ENCODE results near the gene MRO. TPM values are rescaled to one million over a fixed set of nuclear protein-coding genes. Genes with fewer than 3 reads are reported as not detected.

Gene MRO
- total RNA-seq, 1 donor from 2014 or later = 0.18 TPM

DNA sequence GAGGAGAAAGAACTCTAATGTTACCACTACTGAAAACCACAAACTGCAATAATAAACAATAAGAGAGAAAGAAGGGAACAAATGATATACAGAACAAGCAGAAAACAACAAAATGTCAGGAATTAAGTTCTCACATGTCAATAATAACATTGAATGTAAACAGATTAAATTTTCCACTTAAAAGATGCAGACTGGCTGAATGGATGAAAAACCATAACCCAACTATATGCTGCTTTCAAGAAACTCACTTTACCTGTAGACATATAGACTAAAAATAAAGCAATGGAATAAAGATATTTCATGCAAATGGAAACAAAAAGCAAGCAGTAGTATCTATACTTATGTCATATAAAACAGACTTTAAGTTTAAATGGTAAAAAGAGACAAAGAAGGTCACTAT, 50.4 kb downstream of the MRO start:
- FAIRE-seq (no peak), DNase-seq (ENCODE audit: low read depth) (no peak)
- H3K27ac ChIP-seq (ENCODE audit: low read depth, low read length) = no peak overlapping the region
- no peaks in the 10 kb centered on the region for H4K20me1 ChIP-seq (ENCODE audit: insufficient read depth, low read length)
- Mint-ChIP-seq H3K27me3 (ENCODE audit: low read depth, unreplicated experiment) (no peaks in the 10 kb centered on the region), H3K4me1 (ENCODE audit: low read depth, unreplicated experiment) (no peaks in the 10 kb centered on the region), H3K27ac (ENCODE audit: unreplicated experiment) (no peak overlapping the region), H3K9me3 (ENCODE audit: unreplicated experiment) (peaks cover 21% of the 10 kb centered on the region), H3K36me3 (ENCODE audit: low read depth, unreplicated experiment) (no peaks in the 10 kb centered on the region), H3K4me3 (ENCODE audit: unreplicated experiment) (no peak overlapping the region)
- no peaks in the 10 kb centered on the region for H3K27me3 ChIP-seq (ENCODE audit: insufficient read depth, low read length)
- no peaks in the 10 kb centered on the region for H3K9me3 ChIP-seq (ENCODE audit: insufficient read depth, low read depth, low read length)
- no peak overlapping the region for H2AFZ ChIP-seq (ENCODE audit: low read depth, low read length)
- TF ChIP-seq, protein P1, sequence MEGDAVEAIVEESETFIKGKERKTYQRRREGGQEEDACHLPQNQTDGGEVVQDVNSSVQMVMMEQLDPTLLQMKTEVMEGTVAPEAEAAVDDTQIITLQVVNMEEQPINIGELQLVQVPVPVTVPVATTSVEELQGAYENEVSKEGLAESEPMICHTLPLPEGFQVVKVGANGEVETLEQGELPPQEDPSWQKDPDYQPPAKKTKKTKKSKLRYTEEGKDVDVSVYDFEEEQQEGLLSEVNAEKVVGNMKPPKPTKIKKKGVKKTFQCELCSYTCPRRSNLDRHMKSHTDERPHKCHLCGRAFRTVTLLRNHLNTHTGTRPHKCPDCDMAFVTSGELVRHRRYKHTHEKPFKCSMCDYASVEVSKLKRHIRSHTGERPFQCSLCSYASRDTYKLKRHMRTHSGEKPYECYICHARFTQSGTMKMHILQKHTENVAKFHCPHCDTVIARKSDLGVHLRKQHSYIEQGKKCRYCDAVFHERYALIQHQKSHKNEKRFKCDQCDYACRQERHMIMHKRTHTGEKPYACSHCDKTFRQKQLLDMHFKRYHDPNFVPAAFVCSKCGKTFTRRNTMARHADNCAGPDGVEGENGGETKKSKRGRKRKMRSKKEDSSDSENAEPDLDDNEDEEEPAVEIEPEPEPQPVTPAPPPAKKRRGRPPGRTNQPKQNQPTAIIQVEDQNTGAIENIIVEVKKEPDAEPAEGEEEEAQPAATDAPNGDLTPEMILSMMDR (IDR thresholded peaks at IDR 0.05; ENCODE audit: insufficient read depth, low read depth, low read length) = no peak
- no peak for TF ChIP-seq EZH2 (IDR thresholded peaks at IDR 0.05; ENCODE audit: insufficient read depth, low read length)
- H3K36me3 ChIP-seq (ENCODE audit: insufficient read depth, low read length) = no peaks in the 10 kb centered on the region
- H3K9ac ChIP-seq (ENCODE audit: low read length) = no peak overlapping the region
- H3K4me2 ChIP-seq (ENCODE audit: low read length) = no peak overlapping the region
- H3K4me3 ChIP-seq (ENCODE audit: insufficient read depth, low read depth, low read length) = no peak overlapping the region
- no peaks in the 10 kb centered on the region for H3K79me2 ChIP-seq (ENCODE audit: insufficient read depth, low read length)
- no peaks in the 10 kb centered on the region for H3K4me1 ChIP-seq (ENCODE audit: insufficient read depth, low read length)

DNA sequence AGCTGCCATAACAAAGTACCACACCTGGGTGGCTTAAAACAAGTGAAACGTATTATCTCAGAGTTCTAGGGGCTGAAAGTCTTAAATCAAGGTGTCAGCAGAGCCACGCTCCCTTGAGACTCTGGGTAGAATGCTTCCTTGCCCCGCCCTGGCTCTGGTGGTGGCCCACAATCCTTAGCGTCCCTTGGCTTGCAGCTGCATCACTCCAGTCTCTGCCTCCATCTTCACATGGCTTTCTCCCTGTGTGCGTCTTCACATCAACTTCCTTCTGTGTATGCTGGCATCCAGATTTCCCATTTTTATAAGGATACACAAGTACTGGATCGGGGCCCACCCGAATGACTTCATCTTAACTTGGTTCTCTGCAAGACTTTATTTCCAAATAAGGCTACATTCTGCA, 62.5 kb downstream of the MRO start:
- Histone ChIP-seq H3K4me1 (ENCODE audit: insufficient read depth, low read length) (no peaks in the 10 kb centered on the region), H3K36me3 (ENCODE audit: insufficient read depth, low read length) (no peaks in the 10 kb centered on the region), H3K27me3 (ENCODE audit: insufficient read depth, low read length) (no peaks in the 10 kb centered on the region), H3K79me2 (ENCODE audit: insufficient read depth, low read length) (no peaks in the 10 kb centered on the region), H3K4me2 (ENCODE audit: low read length) (no peak overlapping the region), H3K9me3 (ENCODE audit: insufficient read depth, low read depth, low read length) (no peaks in the 10 kb centered on the region), H4K20me1 (ENCODE audit: insufficient read depth, low read length) (no peaks in the 10 kb centered on the region), H2AFZ (ENCODE audit: low read depth, low read length) (no peak overlapping the region), H3K9ac (ENCODE audit: low read length) (no peak overlapping the region), H3K27ac (ENCODE audit: low read depth, low read length) (no peak overlapping the region), H3K4me3 (ENCODE audit: insufficient read depth, low read depth, low read length) (no peak overlapping the region)
- H3K36me3 Mint-ChIP-seq (ENCODE audit: low read depth, unreplicated experiment) = no peaks in the 10 kb centered on the region
- no peaks in the 10 kb centered on the region for H3K4me1 Mint-ChIP-seq (ENCODE audit: low read depth, unreplicated experiment)
- TF ChIP-seq, protein P1 (IDR thresholded peaks at IDR 0.05; ENCODE audit: insufficient read depth, low read depth, low read length) = no peak
- TF ChIP-seq EZH2 (IDR thresholded peaks at IDR 0.05; ENCODE audit: insufficient read depth, low read length) = no peak
- peaks cover 6% of the 10 kb centered on the region for H3K9me3 Mint-ChIP-seq (ENCODE audit: unreplicated experiment)
- H3K27ac Mint-ChIP-seq (ENCODE audit: unreplicated experiment) = no peak overlapping the region
- DNase-seq (ENCODE audit: low read depth) (no peak), FAIRE-seq (no peak)
- peaks cover 7% of the 10 kb centered on the region for H3K27me3 Mint-ChIP-seq (ENCODE audit: low read depth, unreplicated experiment)
- H3K4me3 Mint-ChIP-seq (ENCODE audit: unreplicated experiment) = no peak overlapping the region

DNA sequence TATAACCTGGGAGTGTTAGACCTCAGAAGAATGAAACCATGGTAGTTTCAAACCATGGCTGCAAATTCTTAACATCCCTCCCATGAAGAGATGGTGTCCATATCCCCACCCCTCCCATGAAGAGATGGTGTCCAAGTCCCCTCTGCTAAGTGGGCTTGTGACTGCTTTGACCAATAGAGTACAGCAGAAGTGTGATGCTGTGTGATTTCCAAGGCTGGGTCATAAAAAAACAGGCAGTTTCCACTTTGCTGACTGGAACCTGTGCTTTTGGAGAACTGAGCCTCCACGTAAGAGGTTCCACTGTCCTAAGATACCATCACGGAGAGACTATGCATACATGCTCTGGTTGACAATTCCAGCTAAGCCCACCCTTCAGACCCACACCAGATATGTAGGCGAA, 65.5 kb downstream of the MRO start:
- Mint-ChIP-seq H3K36me3 (ENCODE audit: low read depth, unreplicated experiment) (no peaks in the 10 kb centered on the region), H3K4me1 (ENCODE audit: low read depth, unreplicated experiment) (no peaks in the 10 kb centered on the region), H3K27me3 (ENCODE audit: low read depth, unreplicated experiment) (peaks cover 9% of the 10 kb centered on the region), H3K9me3 (ENCODE audit: unreplicated experiment) (peaks cover 4% of the 10 kb centered on the region), H3K4me3 (ENCODE audit: unreplicated experiment) (no peak overlapping the region), H3K27ac (ENCODE audit: unreplicated experiment) (no peak overlapping the region)
- DNase-seq (ENCODE audit: low read depth) = no peak
- Histone ChIP-seq H3K9ac (ENCODE audit: low read length) (no peak overlapping the region), H3K27ac (ENCODE audit: low read depth, low read length) (no peak overlapping the region), H4K20me1 (ENCODE audit: insufficient read depth, low read length) (no peaks in the 10 kb centered on the region), H3K36me3 (ENCODE audit: insufficient read depth, low read length) (no peaks in the 10 kb centered on the region), H3K27me3 (ENCODE audit: insufficient read depth, low read length) (no peaks in the 10 kb centered on the region), H2AFZ (ENCODE audit: low read depth, low read length) (no peak overlapping the region), H3K9me3 (ENCODE audit: insufficient read depth, low read depth, low read length) (no peaks in the 10 kb centered on the region), H3K4me1 (ENCODE audit: insufficient read depth, low read length) (no peaks in the 10 kb centered on the region), H3K4me2 (ENCODE audit: low read length) (no peak overlapping the region), H3K79me2 (ENCODE audit: insufficient read depth, low read length) (no peaks in the 10 kb centered on the region), H3K4me3 (ENCODE audit: insufficient read depth, low read depth, low read length) (no peak overlapping the region)
- no peak for TF ChIP-seq EZH2 (IDR thresholded peaks at IDR 0.05; ENCODE audit: insufficient read depth, low read length)
- TF ChIP-seq, protein P1 (IDR thresholded peaks at IDR 0.05; ENCODE audit: insufficient read depth, low read depth, low read length) = no peak
- no peak for FAIRE-seq

Measured in astrocyte (in vitro differentiated cells and primary cell).